Measurements from ENCODE around the gene RNF166.
A peak's percentile ranks its signal among the peaks of the same experiment; 100 is the strongest.

The RNF166 gene

GRCh38 chr16:88743693-88744576, 37.7 kb upstream of the RNF166 start:
- no peak overlapping the region for H3K4me3 ChIP-seq (replicated peaks in 1 of 2; ENCODE audit: low read depth in 2 of 2, low read length in 2 of 2)
- DNase-seq (ENCODE audit: low read depth in 2 of 2) = peak; percentile 68 to 76
- peak; percentile 83 for TF ChIP-seq CTCF (IDR thresholded peaks at IDR 0.05; ENCODE audit: low read depth, low read length)

- no peak overlapping the region for H3K4me3 ChIP-seq (replicated peaks in 1 of 2; ENCODE audit: low read depth in 2 of 2, low read length in 2 of 2)
- TF ChIP-seq CTCF (IDR thresholded peaks at IDR 0.05; ENCODE audit: low read depth, low read length) = no peak
- no peak for DNase-seq (ENCODE audit: low read depth in 2 of 2)
Measured at GRCh38 chr16:88742896-88743605, 36.8 kb upstream of the RNF166 start.

GRCh38 chr16:88741368-88741767, 35.2 kb upstream of the RNF166 start:
- no peak overlapping the region for H3K4me3 ChIP-seq (replicated peaks in 1 of 2; ENCODE audit: low read depth in 2 of 2, low read length in 2 of 2)
- no peak for TF ChIP-seq CTCF (IDR thresholded peaks at IDR 0.05; ENCODE audit: low read depth, low read length)
- no peak for DNase-seq (ENCODE audit: low read depth in 2 of 2)

- no peak overlapping the region for H3K4me3 ChIP-seq (replicated peaks in 1 of 2; ENCODE audit: low read depth in 2 of 2, low read length in 2 of 2)
- no peak for TF ChIP-seq CTCF (IDR thresholded peaks at IDR 0.05; ENCODE audit: low read depth, low read length)
- DNase-seq (ENCODE audit: low read depth in 2 of 2) = no peak
Measured at GRCh38 chr16:88740727-88741055, 34.5 kb upstream of the RNF166 start.

- DNase-seq (ENCODE audit: low read depth in 2 of 2) = no peak
- no peak for TF ChIP-seq CTCF (IDR thresholded peaks at IDR 0.05; ENCODE audit: low read depth, low read length)
- H3K4me3 ChIP-seq (replicated peaks in 1 of 2; ENCODE audit: low read depth in 2 of 2, low read length in 2 of 2) = no peak overlapping the region
Measured at GRCh38 chr16:88739977-88740726, 33.9 kb upstream of the RNF166 start.

- no peak for DNase-seq (ENCODE audit: low read depth in 2 of 2)
- TF ChIP-seq CTCF (IDR thresholded peaks at IDR 0.05; ENCODE audit: low read depth, low read length) = no peak
- H3K4me3 ChIP-seq (replicated peaks in 1 of 2; ENCODE audit: low read depth in 2 of 2, low read length in 2 of 2) = no peak overlapping the region
Measured at GRCh38 chr16:88739139-88739976, 33.1 kb upstream of the RNF166 start.
